ENCODE data around the gene TUBB2B.

DNA sequence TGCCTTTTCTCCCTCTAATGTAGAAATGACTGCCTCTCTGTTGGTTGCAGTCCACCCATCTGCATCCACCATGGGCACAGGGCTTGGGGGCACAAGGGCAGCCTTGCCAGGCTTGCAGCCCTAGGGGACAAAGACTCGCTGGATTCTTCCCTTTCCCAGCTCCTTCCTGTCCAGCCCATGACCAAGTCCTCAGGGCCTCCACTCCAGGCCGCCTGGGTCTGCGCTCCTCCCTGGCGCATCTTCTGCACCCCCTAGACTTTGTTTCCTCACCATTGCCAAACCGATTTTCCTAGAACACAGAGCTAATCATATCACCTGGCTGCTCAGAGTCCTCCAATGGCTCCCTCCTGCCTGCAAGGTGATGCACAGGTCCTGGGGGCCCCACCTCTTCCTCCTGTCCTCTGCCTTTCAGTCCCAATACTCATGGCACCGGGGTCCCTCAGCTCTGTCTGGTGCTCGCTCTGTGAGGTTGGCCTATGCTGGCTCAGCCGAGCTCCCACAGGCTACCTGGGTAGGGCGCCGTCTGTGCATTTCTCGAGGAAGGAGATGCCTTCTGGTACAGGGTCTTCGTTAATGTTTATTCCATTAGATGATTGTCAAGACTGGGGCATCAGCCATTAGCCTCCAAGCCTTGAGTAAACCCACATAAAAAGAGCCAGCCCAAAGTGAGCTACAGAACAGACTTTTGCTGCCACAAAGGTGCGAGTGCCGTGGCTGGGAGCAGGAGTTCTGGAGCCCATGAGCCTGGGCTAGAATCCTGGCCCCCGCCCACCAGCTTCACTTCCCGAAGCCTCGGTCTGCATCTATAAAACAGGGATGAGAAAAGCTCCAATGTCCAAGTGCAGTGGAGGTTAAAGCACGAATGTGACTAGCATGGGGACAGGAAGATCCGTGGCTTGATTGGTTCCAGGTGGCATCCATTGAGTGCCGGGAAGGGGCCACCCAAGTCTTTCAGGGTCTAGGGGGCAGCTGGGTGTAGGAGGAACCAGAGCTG, 49.0 kb upstream of the TUBB2B start:
- TF ChIP-seq, protein P1, sequence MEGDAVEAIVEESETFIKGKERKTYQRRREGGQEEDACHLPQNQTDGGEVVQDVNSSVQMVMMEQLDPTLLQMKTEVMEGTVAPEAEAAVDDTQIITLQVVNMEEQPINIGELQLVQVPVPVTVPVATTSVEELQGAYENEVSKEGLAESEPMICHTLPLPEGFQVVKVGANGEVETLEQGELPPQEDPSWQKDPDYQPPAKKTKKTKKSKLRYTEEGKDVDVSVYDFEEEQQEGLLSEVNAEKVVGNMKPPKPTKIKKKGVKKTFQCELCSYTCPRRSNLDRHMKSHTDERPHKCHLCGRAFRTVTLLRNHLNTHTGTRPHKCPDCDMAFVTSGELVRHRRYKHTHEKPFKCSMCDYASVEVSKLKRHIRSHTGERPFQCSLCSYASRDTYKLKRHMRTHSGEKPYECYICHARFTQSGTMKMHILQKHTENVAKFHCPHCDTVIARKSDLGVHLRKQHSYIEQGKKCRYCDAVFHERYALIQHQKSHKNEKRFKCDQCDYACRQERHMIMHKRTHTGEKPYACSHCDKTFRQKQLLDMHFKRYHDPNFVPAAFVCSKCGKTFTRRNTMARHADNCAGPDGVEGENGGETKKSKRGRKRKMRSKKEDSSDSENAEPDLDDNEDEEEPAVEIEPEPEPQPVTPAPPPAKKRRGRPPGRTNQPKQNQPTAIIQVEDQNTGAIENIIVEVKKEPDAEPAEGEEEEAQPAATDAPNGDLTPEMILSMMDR (conservative IDR thresholded peaks at IDR 0.05 in 1 of 2, IDR thresholded peaks at IDR 0.05 in 1 of 2; ENCODE audit: extremely low read depth in 1 of 2, insufficient read depth in 1 of 2, low read depth in 1 of 2, low read length in 2 of 2), result no peak
- TF ChIP-seq EZH2 (IDR thresholded peaks at IDR 0.05; ENCODE audit: borderline replicate concordance, low read length), result no peak

Data from mammary epithelial cell (primary cell).